HEK293 (cell line): ENCODE data around the gene AGPAT4.

Experiments used
- CTCF ChIA-PET: fragments of 350-600 bp; formaldehyde crosslinking; extraction: SDS; loops from one replicate; lab custom pipeline; 2021; ENCODE audit warnings: antibody characterized with exemption; lab: Yijun Ruan, JAX
- POLR2A ChIA-PET: fragments of 300-600 bp; formaldehyde crosslinking; extraction: SDS; loops from one replicate; lab custom pipeline; 2020; ENCODE audit warnings: antibody characterized with exemption, inconsistent platforms; lab: Yijun Ruan, JAX
- H3K27ac ChIP-seq: fragments of 200-500 bp; sonication (Bioruptor generic); 2 replicates; pipeline ENCODE4 v1.5.1; 2014; ENCODE audit warnings: low read depth, low read length, control low read depth, inconsistent platforms; ENCODE audit errors: extremely low read depth
- H3K36me3 ChIP-seq, 2 experiments: fragments of 200-500 bp in 1 of 2; sonication (Bioruptor generic) in 1 of 2; 1 replicate in 1 of 2; 2 replicates in 1 of 2; pipeline ENCODE4 v1.5.1; 2014 to 2017; ENCODE audit warnings: inconsistent platforms in 2 of 2, low read length in 2 of 2; ENCODE audit not compliant: control insufficient read depth in 2 of 2, insufficient read depth in 1 of 2
- H3K4me1 ChIP-seq: fragments of 200-500 bp; sonication (Bioruptor generic); 2 replicates; pipeline ENCODE4 v1.5.1; 2014; ENCODE audit warnings: mild to moderate bottlenecking, low read length, inconsistent platforms; ENCODE audit not compliant: control insufficient read depth, insufficient read depth
- H3K4me3 ChIP-seq: 2 replicates; pipeline ENCODE4 v1.5.1; 2011; ENCODE audit warnings: low read depth, mild to moderate bottlenecking, control low read depth, low read length, moderate library complexity
- H3K9me3 ChIP-seq: fragments of 200-500 bp; sonication (Bioruptor generic); 2 replicates; pipeline ENCODE4 v1.5.1; 2014; ENCODE audit warnings: low read depth, low read length, inconsistent platforms; ENCODE audit not compliant: control insufficient read depth, insufficient read depth
- BCL6B ChIP-seq: fragments of 450-650 bp; formaldehyde crosslinking; IDR thresholded peaks from 2 replicates; pipeline ENCODE4 v1.5.1; 2017; ENCODE audit warnings: missing biosample characterization, missing genetic modification characterization
- HOXD13 ChIP-seq: sonication (generic); formaldehyde crosslinking; IDR thresholded peaks from 2 replicates; pipeline ENCODE4 v1.8.0; 2022; ENCODE audit warnings: missing genetic modification reagents, borderline replicate concordance
- IKZF3 ChIP-seq: fragments of 450-650 bp; IDR thresholded peaks from 2 replicates; pipeline ENCODE4 v1.5.0; 2018; ENCODE audit warnings: missing biosample characterization, mild to moderate bottlenecking, missing genetic modification characterization, moderate library complexity
- KLF10 ChIP-seq: fragments of 450-650 bp; IDR thresholded peaks from 2 replicates; pipeline ENCODE4 v1.5.1; 2018; ENCODE audit warnings: missing biosample characterization, mild to moderate bottlenecking, missing genetic modification characterization
- OSR2 ChIP-seq: fragments of 450-650 bp; formaldehyde crosslinking; IDR thresholded peaks from 2 replicates; pipeline ENCODE4 v1.5.1; 2016; ENCODE audit warnings: missing biosample characterization, missing genetic modification characterization
- RBAK ChIP-seq: fragments of 450-650 bp; formaldehyde crosslinking; IDR thresholded peaks from 2 replicates; pipeline ENCODE4 v1.5.1; 2016; ENCODE audit warnings: missing biosample characterization, missing genetic modification characterization
- TRIM28 ChIP-seq: IDR thresholded peaks from 2 replicates; pipeline ENCODE4 v1.6.1; 2011; ENCODE audit warnings: low read length, control low read depth, borderline replicate concordance
- WT1 ChIP-seq: fragments of 450-650 bp; formaldehyde crosslinking; IDR thresholded peaks from 2 replicates; pipeline ENCODE4 v1.5.1; 2016; ENCODE audit warnings: missing biosample characterization, missing genetic modification characterization
- ZBTB20 ChIP-seq: fragments of 450-650 bp; formaldehyde crosslinking; IDR thresholded peaks from 2 replicates; pipeline ENCODE4 v1.5.1; 2016; ENCODE audit warnings: missing biosample characterization, missing genetic modification characterization
- ZBTB21 ChIP-seq: fragments of 450-650 bp; formaldehyde crosslinking; IDR thresholded peaks from 2 replicates; pipeline ENCODE4 v1.5.1; 2017; ENCODE audit warnings: missing biosample characterization, missing genetic modification characterization
- ZFP41 ChIP-seq: fragments of 450-650 bp; formaldehyde crosslinking; IDR thresholded peaks from 2 replicates; pipeline ENCODE4 v1.5.1; 2016; ENCODE audit warnings: missing biosample characterization, missing genetic modification characterization, borderline replicate concordance
- ZIC2 ChIP-seq: fragments of 450-650 bp; formaldehyde crosslinking; IDR thresholded peaks from 2 replicates; pipeline ENCODE4 v1.5.1; 2016; ENCODE audit warnings: missing biosample characterization, missing genetic modification characterization
- ZNF146 ChIP-seq: fragments of 450-650 bp; formaldehyde crosslinking; IDR thresholded peaks from 2 replicates; pipeline ENCODE4 v1.5.1; 2016; ENCODE audit warnings: missing biosample characterization, missing genetic modification characterization
- ZNF174 ChIP-seq: fragments of 450-650 bp; formaldehyde crosslinking; IDR thresholded peaks from 2 replicates; pipeline ENCODE4 v1.5.0; 2017; ENCODE audit warnings: missing biosample characterization, mild to moderate bottlenecking, missing genetic modification characterization
- ZNF280D ChIP-seq: fragments of 450-650 bp; formaldehyde crosslinking; IDR thresholded peaks from 2 replicates; pipeline ENCODE4 v1.5.1; 2016; ENCODE audit warnings: missing biosample characterization, missing genetic modification characterization
- ZNF366 ChIP-seq: fragments of 450-650 bp; formaldehyde crosslinking; conservative IDR thresholded peaks from 2 replicates; pipeline ENCODE4 v1.5.1; 2016; ENCODE audit warnings: missing biosample characterization, missing genetic modification characterization
- ZNF394 ChIP-seq: fragments of 450-650 bp; formaldehyde crosslinking; IDR thresholded peaks from 2 replicates; pipeline ENCODE4 v1.5.1; 2016; ENCODE audit warnings: missing biosample characterization, missing genetic modification characterization, mild to moderate bottlenecking, moderate library complexity, borderline replicate concordance
- ZNF48 ChIP-seq: fragments of 450-650 bp; formaldehyde crosslinking; IDR thresholded peaks from 2 replicates; pipeline ENCODE4 v1.5.1; 2016; ENCODE audit warnings: missing biosample characterization, missing genetic modification characterization
- ZNF529 ChIP-seq: fragments of 450-650 bp; formaldehyde crosslinking; IDR thresholded peaks from 2 replicates; pipeline ENCODE4 v1.5.1; 2017; ENCODE audit warnings: missing genetic modification characterization, missing biosample characterization; ENCODE audit not compliant: insufficient replicate concordance
- ZNF596 ChIP-seq: fragments of 450-650 bp; IDR thresholded peaks from 2 replicates; pipeline ENCODE4 v1.5.0; 2018; ENCODE audit warnings: missing biosample characterization, mild to moderate bottlenecking, missing genetic modification characterization, moderate library complexity
- ZNF600 ChIP-seq: fragments of 450-650 bp; formaldehyde crosslinking; IDR thresholded peaks from 2 replicates; pipeline ENCODE4 v1.5.1; 2016; ENCODE audit warnings: missing biosample characterization, missing genetic modification characterization
- ZNF623 ChIP-seq: fragments of 450-650 bp; formaldehyde crosslinking; IDR thresholded peaks from 2 replicates; pipeline ENCODE4 v1.5.1; 2016; ENCODE audit warnings: missing biosample characterization, missing genetic modification characterization
- ZNF629 ChIP-seq: fragments of 450-650 bp; formaldehyde crosslinking; IDR thresholded peaks from 2 replicates; pipeline ENCODE4 v1.5.1; 2017; ENCODE audit warnings: missing biosample characterization, missing genetic modification characterization
- ZNF658 ChIP-seq: fragments of 450-650 bp; formaldehyde crosslinking; IDR thresholded peaks from 2 replicates; pipeline ENCODE4; 2016; ENCODE audit warnings: missing biosample characterization, missing genetic modification characterization
- ZSCAN16 ChIP-seq: fragments of 450-650 bp; formaldehyde crosslinking; IDR thresholded peaks from 2 replicates; pipeline ENCODE4 v1.5.1; 2016; ENCODE audit warnings: missing biosample characterization, missing genetic modification characterization
- ZSCAN5A ChIP-seq: fragments of 450-650 bp; formaldehyde crosslinking; IDR thresholded peaks from 2 replicates; pipeline ENCODE4 v1.5.1; 2016; ENCODE audit warnings: missing biosample characterization, missing genetic modification characterization
- ZXDB ChIP-seq: fragments of 450-650 bp; formaldehyde crosslinking; IDR thresholded peaks from 2 replicates; pipeline ENCODE4 v1.5.1; 2016; ENCODE audit warnings: missing biosample characterization, missing genetic modification characterization

AGPAT4 gene

DNA sequence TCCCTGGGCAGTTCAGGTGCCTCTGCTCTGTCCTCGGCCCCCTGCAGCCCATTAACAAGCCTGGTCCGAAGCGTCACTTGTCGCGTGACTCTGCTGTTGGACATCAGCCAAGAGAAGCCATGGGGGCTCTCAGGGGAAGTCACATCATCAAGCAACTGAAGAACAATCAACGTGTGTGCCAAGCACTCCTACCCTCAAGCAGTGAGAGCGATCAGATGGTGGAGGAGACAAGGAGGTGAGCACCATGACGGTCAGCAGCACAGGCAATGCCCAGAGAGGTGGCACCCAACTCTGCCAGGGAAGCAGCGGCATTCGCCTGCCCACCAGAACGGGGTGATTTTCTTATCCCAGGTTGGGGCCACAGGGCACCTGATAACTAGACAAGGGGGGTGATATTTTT is 132.7 kb downstream of the AGPAT4 start (continued):
- TF ChIP-seq ZNF366 (tag by site-specific recombination): peak; percentile 40; the same call in 1 of the 2 replicates
- no peak for TF ChIP-seq ZNF146 (tag by site-specific recombination)
- peak; percentile 33; the same call in 1 of the 2 replicates for TF ChIP-seq ZNF600
- TF ChIP-seq ZNF629 (tag by site-specific recombination): peak; percentile 83
- TF ChIP-seq KLF10 (tag by site-specific recombination): no peak
- 0 out of 2 replicates have a peak, but pooled peaks have one; percentile 59 for TF ChIP-seq ZSCAN16
- no peak for TF ChIP-seq WT1
- TF ChIP-seq ZBTB21 (tag by site-specific recombination): peak; percentile 71

DNA sequence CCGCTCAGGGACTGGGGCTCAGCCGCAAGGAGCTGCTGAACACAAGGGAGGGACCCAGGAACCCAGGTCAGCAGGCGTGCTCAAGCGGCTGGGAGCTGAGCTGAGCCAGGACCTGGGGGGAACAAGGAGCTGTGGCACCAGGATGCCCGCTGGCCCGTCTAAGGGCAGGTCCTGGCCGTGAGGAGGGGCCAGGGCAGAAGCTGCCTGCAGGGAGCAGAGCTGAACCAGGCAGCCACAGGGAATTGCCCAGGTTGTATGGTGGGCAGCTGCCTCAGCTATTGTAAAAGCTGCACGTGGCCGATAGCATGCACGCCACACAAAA is 133.3 kb downstream of the AGPAT4 start:
- POLR2A ChIA-PET: no interaction called here
- TF ChIP-seq ZSCAN5A (tag by site-specific recombination) (no peak), ZSCAN16 (no peak), ZNF48 (tag by site-specific recombination) (no peak), ZNF658 (tag by site-specific recombination) (no peak), HOXD13 (CRISPR knock-in tag) (no peak), OSR2 (no peak), ZFP41 (tag by site-specific recombination) (no peak), ZNF174 (tag by site-specific recombination) (no peak), ZNF529 (tag by site-specific recombination) (no peak), ZIC2 (tag by site-specific recombination) (no peak), ZBTB20 (tag by site-specific recombination) (no peak), ZNF394 (tag by site-specific recombination) (no peak), TRIM28 (no peak), ZNF623 (tag by site-specific recombination) (no peak), ZNF596 (tag by site-specific recombination) (no peak), ZXDB (tag by site-specific recombination) (no peak), ZNF280D (no peak), IKZF3 (tag by site-specific recombination) (no peak), RBAK (tag by site-specific recombination) (no peak), BCL6B (tag by site-specific recombination) (no peak)
- TF ChIP-seq, all 188 proteins: peak for 0
- H3K9me3 ChIP-seq: no peaks in the 10 kb centered on the region
- peaks cover 0 to 48% of the 10 kb centered on the region in 2 experiments; a peak in 2 of 3 replicates for H3K36me3 ChIP-seq
- no peaks in the 10 kb centered on the region for H3K4me1 ChIP-seq
- no peak overlapping the region for H3K27ac ChIP-seq
- CTCF ChIA-PET: interaction anchor here (1.6 kb wide), 1 partner anchor 230 kb away, joined by 6 read pairs; no protein-coding TSS in a partner anchor
- H3K4me3 ChIP-seq: no peak overlapping the region
